Subcutaneous adipose tissue (tissue), 4 donors: ENCODE measurements around the gene FLT1. TPM values are rescaled to one million over a fixed set of nuclear protein-coding genes. Genes with fewer than 3 reads are reported as not detected.

Experiments
- total RNA-seq, 4 donors: library from RNA; depleted of rRNA; stranded (reverse); fragments of >200 nt; gene quantifications; one replicate each; pipeline ENCODE4 v1.1.0, GENCODE V29; 2016
- TF ChIP-seq, protein P1 (sequence below): fragments of 450-650 bp; IDR thresholded peaks from one replicate; pipeline ENCODE4 v1.5.1; 2016; ENCODE audit warnings: low read depth, mild to moderate bottlenecking, control low read depth, antibody characterized with exemption, moderate library complexity

Gene FLT1
- total RNA-seq, 4 donors from 2014 or later = 29.9 to 89.5 (median 69.6) TPM

GRCh38 chr13:28468023-28468915, 26.7 kb downstream of the FLT1 start:
- TF ChIP-seq, protein P1, sequence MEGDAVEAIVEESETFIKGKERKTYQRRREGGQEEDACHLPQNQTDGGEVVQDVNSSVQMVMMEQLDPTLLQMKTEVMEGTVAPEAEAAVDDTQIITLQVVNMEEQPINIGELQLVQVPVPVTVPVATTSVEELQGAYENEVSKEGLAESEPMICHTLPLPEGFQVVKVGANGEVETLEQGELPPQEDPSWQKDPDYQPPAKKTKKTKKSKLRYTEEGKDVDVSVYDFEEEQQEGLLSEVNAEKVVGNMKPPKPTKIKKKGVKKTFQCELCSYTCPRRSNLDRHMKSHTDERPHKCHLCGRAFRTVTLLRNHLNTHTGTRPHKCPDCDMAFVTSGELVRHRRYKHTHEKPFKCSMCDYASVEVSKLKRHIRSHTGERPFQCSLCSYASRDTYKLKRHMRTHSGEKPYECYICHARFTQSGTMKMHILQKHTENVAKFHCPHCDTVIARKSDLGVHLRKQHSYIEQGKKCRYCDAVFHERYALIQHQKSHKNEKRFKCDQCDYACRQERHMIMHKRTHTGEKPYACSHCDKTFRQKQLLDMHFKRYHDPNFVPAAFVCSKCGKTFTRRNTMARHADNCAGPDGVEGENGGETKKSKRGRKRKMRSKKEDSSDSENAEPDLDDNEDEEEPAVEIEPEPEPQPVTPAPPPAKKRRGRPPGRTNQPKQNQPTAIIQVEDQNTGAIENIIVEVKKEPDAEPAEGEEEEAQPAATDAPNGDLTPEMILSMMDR = no peak

GRCh38 chr13:28467034-28467433, 27.9 kb downstream of the FLT1 start:
- TF ChIP-seq, protein P1 = no peak

- TF ChIP-seq, protein P1 = no peak
Observed at GRCh38 chr13:28466151-28466550, 28.8 kb downstream of the FLT1 start.

DNA sequence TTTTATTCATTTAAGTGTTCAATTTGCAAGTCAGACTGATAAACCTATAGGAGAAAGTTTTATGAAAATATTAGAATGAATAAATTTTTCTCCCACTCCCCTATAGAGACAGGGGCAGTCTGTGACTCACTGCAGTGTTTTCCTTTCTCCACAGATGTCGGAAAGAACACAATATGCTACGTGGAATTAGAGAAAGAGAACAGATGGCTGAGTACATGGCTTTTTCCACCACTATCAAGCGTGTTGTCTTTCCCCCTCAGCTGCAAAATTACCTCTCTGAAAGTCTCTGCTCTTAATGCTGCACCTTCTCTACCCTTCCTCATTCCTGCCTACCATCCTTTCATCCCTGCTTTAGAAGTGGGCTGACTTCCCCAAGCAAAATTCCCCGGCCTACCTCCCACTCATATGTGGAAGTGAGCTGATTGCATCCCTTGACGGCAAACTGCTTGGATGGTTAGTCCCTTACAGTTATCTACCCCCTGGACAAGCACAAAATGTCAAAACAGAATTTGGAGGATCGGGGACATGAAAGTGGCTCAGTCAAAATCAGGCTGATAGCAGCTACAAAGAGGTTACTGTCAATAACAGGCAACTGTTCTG, 30.0 kb downstream of the FLT1 start:
- TF ChIP-seq, protein P1 = no peak

- TF ChIP-seq, protein P1 = no peak
Observed at GRCh38 chr13:28463481-28463880, 31.4 kb downstream of the FLT1 start.

GRCh38 chr13:28459911-28460310, 35.0 kb downstream of the FLT1 start:
- TF ChIP-seq, protein P1 = no peak

GRCh38 chr13:28458608-28459007, 36.3 kb downstream of the FLT1 start:
- TF ChIP-seq, protein P1 = no peak
